GM12865 (cell line): ENCODE measurements around the gene GIMAP2.

Experiments
- DNase-seq: peaks from one replicate; pipeline ENCODE4 v3.0.0; 2010; ENCODE audit warnings: low read depth
- H3K4me3 ChIP-seq: 2 replicates; pipeline ENCODE4 v1.5.1; 2011; ENCODE audit warnings: mild to moderate bottlenecking, low read depth, low read length, control low read depth
- CTCF ChIP-seq: IDR thresholded peaks from 2 replicates; pipeline ENCODE4 v1.5.1; 2011; ENCODE audit warnings: low read length, control low read depth, low read depth, inconsistent platforms; ENCODE audit not compliant: insufficient read depth; ENCODE audit errors: missing control alignments

Gene GIMAP2

GRCh38 chr7:150686030-150686631 is 625 bp downstream of the GIMAP2 start:
- peak; percentile 52 for DNase-seq
- peak overlapping the region; percentile 99 for H3K4me3 ChIP-seq
- TF ChIP-seq CTCF = no peak

GRCh38 chr7:150688630-150689029 is 3.1 kb downstream of the GIMAP2 start:
- no peak for DNase-seq
- no peak overlapping the region for H3K4me3 ChIP-seq
- TF ChIP-seq CTCF = no peak

GRCh38 chr7:150695654-150696053 is 10.1 kb downstream of the GIMAP2 start:
- no peak for TF ChIP-seq CTCF
- no peak overlapping the region for H3K4me3 ChIP-seq
- DNase-seq = no peak

GRCh38 chr7:150703209-150703608 is 17.7 kb downstream of the GIMAP2 start:
- no peak for DNase-seq
- TF ChIP-seq CTCF = no peak
- H3K4me3 ChIP-seq = no peak overlapping the region

- peak; percentile 40 for TF ChIP-seq CTCF
- H3K4me3 ChIP-seq = no peak overlapping the region
Observed at GRCh38 chr7:150715293-150715692, 29.8 kb downstream of the GIMAP2 start.

GRCh38 chr7:150715738-150716137 is 30.2 kb downstream of the GIMAP2 start:
- DNase-seq = no peak
- peak overlapping the region; percentile 92 for H3K4me3 ChIP-seq
- no peak for TF ChIP-seq CTCF

More at GRCh38 chr7:150715293-150715692, 29.8 kb downstream of the GIMAP2 start:
- DNase-seq = peak; percentile 47

- peak within 1 kb of the TSS; percentile 92 for H3K4me3 ChIP-seq
- peak; percentile 85 for DNase-seq
- TF ChIP-seq CTCF = no peak
Observed at GRCh38 chr7:150716368-150716767, 30.9 kb downstream of the GIMAP2 start, which contains the start of gene GIMAP1. GIMAP1 (plus strand) TSS chr7:150716613; CDS start chr7:150719048, 2,435 bp downstream.
